ENCODE results near the gene DCHS1. TPM values are rescaled to one million over a fixed set of nuclear protein-coding genes. Genes with fewer than 3 reads are reported as not detected.
A peak's percentile ranks its signal among the peaks of the same experiment; 100 is the strongest.

The DCHS1 gene
- total and polyA plus RNA-seq, 9 of the 15 experiments (the other 6 are each of a cell fraction or from before 2014, with no cell fraction given) = 0.04 to 0.49 (median 0.14) TPM; not detected in 2

DNA sequence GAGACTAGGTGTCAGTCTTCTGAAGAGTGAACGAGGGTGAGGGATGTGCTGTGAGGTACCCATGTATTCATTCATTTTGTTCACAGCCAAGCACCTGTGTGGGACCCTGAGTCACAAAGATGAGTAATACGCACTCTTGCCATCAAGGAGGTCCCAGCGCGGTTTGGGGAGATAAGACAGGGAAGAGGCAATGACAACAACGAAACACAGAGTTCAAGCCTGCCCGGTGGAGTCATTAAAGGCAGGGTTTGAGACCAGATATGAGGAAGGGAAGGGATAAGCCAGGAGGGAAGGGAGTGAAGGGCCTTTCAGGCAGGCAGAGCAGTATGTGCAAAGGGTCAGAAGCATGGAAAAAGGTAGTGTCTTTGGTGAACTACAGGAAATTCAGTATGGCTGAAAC lies 4.6 kb downstream of the DCHS1 start (continued):
- TF ChIP-seq RUNX1 (IDR thresholded peaks at IDR 0.05; ENCODE audit: low read depth) (no peak), NEUROD1 (IDR thresholded peaks at IDR 0.05; ENCODE audit: borderline replicate concordance, low read depth, low read length, partially characterized antibody) (peak; percentile 23), HDAC1 (IDR thresholded peaks at IDR 0.05) (peak in 1 of 2 experiments; percentile 75; a peak in 2 of 4 replicates), VEZF1 (CRISPR knock-in tag; IDR thresholded peaks at IDR 0.05) (no peak), IRF2 (CRISPR knock-in tag; IDR thresholded peaks at IDR 0.05) (no peak), ZNF24 (IDR thresholded peaks at IDR 0.05) (no peak), CC2D1A (IDR thresholded peaks at IDR 0.05) (0 out of 2 replicates have a peak, but pooled peaks have one; percentile 32), YY1 (IDR thresholded peaks at IDR 0.05; ENCODE audit: borderline replicate concordance in 1 of 3, control insufficient read depth in 1 of 3, extremely low read depth in 1 of 3, insufficient read depth in 3 of 3, insufficient read length in 1 of 3, insufficient replicate concordance in 2 of 3, low read depth in 1 of 3, low read length in 2 of 3) (no peak), ELK1 (CRISPR knock-in tag; IDR thresholded peaks at IDR 0.05) (no peak), ZNF695 (CRISPR knock-in tag; IDR thresholded peaks at IDR 0.05) (no peak), RBM22 (IDR thresholded peaks at IDR 0.05; ENCODE audit: low read depth, low read length, poor library complexity, severe bottlenecking) (no peak), MLLT1 (IDR thresholded peaks at IDR 0.05) (no peak; a peak in 1 of 4 replicates), SMARCC2 (IDR thresholded peaks at IDR 0.05; ENCODE audit: low read depth) (peak; percentile 87), NELFE (IDR thresholded peaks at IDR 0.05; ENCODE audit: insufficient read depth, insufficient read length) (no peak), NFATC3 (IDR thresholded peaks at IDR 0.05) (no peak), SNRNP70 (optimal IDR thresholded peaks at IDR 0.05; ENCODE audit: low read depth, low read length) (no peak), DDX20 (tag; IDR thresholded peaks at IDR 0.05; ENCODE audit: low read depth) (no peak)
- TF ChIP-seq, protein P1, sequence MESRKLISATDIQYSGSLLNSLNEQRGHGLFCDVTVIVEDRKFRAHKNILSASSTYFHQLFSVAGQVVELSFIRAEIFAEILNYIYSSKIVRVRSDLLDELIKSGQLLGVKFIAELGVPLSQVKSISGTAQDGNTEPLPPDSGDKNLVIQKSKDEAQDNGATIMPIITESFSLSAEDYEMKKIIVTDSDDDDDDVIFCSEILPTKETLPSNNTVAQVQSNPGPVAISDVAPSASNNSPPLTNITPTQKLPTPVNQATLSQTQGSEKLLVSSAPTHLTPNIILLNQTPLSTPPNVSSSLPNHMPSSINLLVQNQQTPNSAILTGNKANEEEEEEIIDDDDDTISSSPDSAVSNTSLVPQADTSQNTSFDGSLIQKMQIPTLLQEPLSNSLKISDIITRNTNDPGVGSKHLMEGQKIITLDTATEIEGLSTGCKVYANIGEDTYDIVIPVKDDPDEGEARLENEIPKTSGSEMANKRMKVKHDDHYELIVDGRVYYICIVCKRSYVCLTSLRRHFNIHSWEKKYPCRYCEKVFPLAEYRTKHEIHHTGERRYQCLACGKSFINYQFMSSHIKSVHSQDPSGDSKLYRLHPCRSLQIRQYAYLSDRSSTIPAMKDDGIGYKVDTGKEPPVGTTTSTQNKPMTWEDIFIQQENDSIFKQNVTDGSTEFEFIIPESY (CRISPR knock-in tag; IDR thresholded peaks at IDR 0.05) = no peak
- TF ChIP-seq, protein P2, sequence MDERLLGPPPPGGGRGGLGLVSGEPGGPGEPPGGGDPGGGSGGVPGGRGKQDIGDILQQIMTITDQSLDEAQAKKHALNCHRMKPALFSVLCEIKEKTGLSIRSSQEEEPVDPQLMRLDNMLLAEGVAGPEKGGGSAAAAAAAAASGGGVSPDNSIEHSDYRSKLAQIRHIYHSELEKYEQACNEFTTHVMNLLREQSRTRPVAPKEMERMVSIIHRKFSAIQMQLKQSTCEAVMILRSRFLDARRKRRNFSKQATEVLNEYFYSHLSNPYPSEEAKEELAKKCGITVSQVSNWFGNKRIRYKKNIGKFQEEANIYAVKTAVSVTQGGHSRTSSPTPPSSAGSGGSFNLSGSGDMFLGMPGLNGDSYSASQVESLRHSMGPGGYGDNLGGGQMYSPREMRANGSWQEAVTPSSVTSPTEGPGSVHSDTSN (CRISPR knock-in tag; IDR thresholded peaks at IDR 0.05; ENCODE audit: low read depth) = no peak
- TF ChIP-seq, protein P2 (tag; conservative IDR thresholded peaks at IDR 0.05; ENCODE audit: low read depth) = no peak

All from K562 (cell line).